HG02884 (cell line): ENCODE measurements around the gene ADAMTS5.

Experiments
- ATAC-seq: cut with Tn5 transposase; IDR thresholded peaks from one replicate; pipeline ENCODE4 v1.9.1; 2021; ENCODE audit warnings: mild to moderate bottlenecking, moderate library complexity; ENCODE audit not compliant: unreplicated experiment

Gene ADAMTS5

GRCh38 chr21:26949830-26950229 is 17.1 kb downstream of the ADAMTS5 start:
- no peak for ATAC-seq

- ATAC-seq = no peak
Measured at GRCh38 chr21:26948194-26948593, 18.7 kb downstream of the ADAMTS5 start.

DNA sequence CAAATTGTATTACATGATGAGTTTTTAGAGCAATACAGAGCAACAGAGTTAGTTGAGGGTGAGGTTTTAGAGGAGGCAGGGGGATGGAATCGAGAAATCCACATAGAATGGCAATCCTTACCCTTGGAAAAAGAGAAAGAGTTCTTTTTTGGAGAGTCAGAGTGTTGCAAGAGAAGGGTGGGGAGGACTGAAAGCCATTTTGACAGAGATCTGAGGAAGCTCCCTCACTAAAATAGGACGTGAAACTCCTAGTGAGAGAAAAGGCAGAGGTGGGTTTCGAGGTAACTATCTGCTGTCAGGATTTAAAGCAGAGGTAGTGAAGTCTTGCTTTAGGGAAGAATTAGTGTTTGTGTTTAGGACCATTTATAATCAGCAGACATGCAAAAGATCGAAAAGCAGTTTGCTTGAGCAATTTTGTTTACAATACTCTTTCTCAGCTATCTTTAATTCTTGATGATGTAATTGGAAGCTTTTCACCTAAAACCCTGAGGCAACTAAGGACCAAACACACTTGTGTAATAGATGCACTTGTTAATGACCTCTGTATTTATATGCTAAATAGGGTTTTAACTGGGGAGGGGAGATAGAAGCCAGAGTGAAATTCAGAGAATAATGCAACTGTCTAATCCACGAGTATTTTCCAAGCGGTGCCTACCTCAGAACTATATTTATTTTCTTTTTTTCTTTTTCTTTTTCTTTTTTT is 20.0 kb downstream of the ADAMTS5 start:
- ATAC-seq = no peak

- ATAC-seq = no peak
Measured at GRCh38 chr21:26945916-26946675, 20.8 kb downstream of the ADAMTS5 start.

DNA sequence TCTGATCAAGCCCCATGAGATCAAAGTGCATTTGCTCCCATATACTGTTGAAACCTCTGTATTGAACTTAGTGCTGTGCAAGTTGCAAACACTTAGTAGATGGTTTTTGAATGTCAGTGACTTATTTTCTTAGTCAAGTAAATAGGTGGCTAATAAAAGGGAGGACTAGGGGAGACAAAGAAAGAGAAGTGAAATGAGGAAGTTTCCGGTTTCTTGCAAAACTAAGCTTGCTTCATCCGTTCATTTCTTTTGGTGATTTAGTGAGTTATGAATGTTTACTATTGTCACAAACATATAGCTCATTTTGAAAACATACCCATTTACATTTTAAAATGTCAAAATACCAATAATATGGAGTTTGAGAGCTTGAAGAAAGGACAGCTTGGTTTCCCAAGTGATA is 23.0 kb downstream of the ADAMTS5 start:
- ATAC-seq = no peak

- ATAC-seq = no peak
Measured at GRCh38 chr21:26941421-26941820, 25.5 kb downstream of the ADAMTS5 start.

- no peak for ATAC-seq
Measured at GRCh38 chr21:26939601-26940111, 27.2 kb downstream of the ADAMTS5 start.

DNA sequence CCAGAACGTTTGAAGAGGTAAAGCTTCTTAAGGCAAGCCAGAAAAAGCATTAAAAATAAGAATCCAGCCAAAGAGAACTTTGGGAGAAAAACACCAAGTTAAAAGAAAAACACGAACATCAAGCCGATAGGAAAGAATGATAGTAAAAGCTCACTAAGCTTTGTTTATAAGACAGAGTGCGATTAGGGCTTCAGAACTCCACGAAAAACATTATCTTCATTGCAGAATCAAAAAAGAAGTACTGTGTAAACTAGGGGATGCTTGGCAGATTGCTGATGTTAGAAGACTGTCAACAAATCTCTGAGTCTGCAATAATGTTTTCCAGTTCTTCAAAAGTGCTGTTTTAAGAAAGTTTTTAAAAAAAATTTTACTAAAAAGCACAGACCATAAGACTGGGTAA is 30.2 kb downstream of the ADAMTS5 start:
- no peak for ATAC-seq

DNA sequence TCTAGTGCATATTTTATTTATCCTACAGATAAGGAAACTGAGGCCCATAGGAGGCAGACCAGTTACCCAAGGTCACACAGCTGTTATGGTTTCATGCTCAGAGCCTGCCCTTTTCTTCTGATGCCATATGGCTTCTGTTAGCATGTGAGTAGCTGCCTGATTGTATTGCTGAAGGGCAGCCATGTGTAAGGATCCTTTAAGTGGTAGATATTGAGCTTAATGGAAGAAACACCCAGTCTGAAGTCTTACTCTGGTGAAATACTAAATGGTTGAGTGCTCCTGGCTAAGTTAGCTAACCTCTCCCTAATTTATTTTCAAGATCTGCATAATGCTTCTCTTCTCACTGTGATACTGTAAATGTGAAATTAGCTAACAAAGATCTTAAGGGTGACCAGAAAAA is 30.9 kb downstream of the ADAMTS5 start:
- no peak for ATAC-seq

DNA sequence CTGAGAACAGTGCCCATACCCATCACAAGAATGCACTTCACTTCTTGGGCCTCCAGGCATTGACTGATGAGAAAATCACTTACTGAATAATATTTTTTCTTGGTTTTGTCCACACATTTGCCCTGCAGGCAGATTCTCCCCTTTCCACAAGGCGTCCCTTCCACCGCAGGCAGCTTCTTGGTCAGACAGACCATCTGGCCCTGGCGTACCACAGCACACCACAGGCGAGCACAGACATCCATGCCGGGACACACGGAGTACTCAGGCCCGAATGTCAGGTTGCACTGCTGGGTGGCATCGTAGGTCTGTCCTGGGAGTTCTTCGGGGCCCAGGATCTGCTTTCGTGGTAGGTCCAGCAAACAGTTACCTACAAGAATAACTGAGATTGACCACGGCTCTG is 32.5 kb downstream of the ADAMTS5 start:
- ATAC-seq = no peak

- no peak for ATAC-seq
Measured at GRCh38 chr21:26933448-26933847, 33.4 kb downstream of the ADAMTS5 start.

- ATAC-seq = no peak
Measured at GRCh38 chr21:26925636-26926035, 41.3 kb downstream of the ADAMTS5 start.

- ATAC-seq = no peak
Measured at GRCh38 chr21:26925122-26925521, 41.8 kb downstream of the ADAMTS5 start.

GRCh38 chr21:26923986-26924385 is 42.9 kb downstream of the ADAMTS5 start:
- ATAC-seq = no peak

- ATAC-seq = no peak
Measured at GRCh38 chr21:26920055-26920454, 46.8 kb downstream of the ADAMTS5 start.

DNA sequence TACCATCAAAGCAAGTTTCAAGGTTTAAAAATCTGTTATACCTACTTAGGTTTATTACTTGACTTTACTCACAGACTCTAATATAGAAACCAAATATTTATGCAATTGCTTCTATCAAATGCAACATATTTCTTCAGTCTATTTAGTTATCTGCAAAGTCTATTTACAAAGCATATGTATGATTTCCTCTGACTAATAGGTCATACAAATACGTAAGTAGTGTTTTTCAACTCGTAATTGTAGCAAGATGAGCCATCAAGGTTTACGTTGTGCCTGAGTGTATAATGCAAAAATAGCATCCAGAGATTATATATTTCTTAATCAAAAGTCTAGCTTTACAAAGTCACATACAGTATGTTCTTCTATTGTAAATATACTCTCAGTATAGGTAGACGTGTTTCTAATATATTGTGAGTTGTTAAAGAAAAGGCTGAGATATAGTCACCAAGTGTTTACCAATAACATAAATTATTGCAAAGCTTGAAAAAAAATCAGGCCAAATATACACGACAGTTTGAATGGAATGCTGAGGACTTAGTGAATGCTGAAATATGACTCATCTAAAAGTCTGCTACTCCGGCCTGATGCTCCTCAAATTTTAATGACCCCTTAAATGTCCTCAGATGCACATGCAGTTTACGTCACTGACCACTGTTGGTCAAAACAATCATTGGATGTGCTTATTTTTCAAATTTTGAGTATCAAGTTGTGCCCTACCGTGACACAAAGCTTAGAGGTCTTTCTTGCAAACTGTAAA is 48.4 kb downstream of the ADAMTS5 start:
- ATAC-seq = no peak

GRCh38 chr21:26916799-26917198 is 50.1 kb downstream of the ADAMTS5 start:
- ATAC-seq = no peak

GRCh38 chr21:26914557-26914956 is 52.3 kb downstream of the ADAMTS5 start:
- no peak for ATAC-seq

GRCh38 chr21:26912466-26912865 is 54.4 kb downstream of the ADAMTS5 start:
- ATAC-seq = no peak

GRCh38 chr21:26909972-26910371 is 56.9 kb downstream of the ADAMTS5 start:
- ATAC-seq = no peak

- no peak for ATAC-seq
Measured at GRCh38 chr21:26900980-26901379, 65.9 kb downstream of the ADAMTS5 start.

GRCh38 chr21:26892151-26892550 is 74.7 kb downstream of the ADAMTS5 start:
- ATAC-seq = no peak
